DMS114 treated with DMSO at 0.1 percent for 48 hours (cell line): ENCODE measurements around the gene SND1.

Source experiments
- DNase-seq: peaks from one replicate; lab custom pipeline; 2025; ENCODE audit not compliant: unreplicated experiment; lab: John Stamatoyannopoulos, UW

SND1 gene

DNA sequence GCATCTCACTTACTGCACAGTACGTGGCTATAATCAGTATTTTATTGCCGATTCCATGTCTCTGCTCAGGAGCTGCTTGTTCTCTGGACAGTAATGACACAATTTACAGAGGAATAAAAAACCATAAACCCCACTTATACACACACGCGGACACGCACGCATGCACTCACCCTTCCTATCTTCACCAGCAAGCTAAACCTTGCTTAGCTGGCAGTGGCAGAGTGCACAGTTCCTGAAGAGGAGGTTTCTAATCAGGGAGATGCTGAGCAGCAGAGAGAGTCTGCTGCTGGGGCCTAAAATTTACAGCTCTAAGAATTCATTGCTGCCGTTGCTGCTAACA is 66.3 kb downstream of the SND1 start:
- no peak for DNase-seq

DNA sequence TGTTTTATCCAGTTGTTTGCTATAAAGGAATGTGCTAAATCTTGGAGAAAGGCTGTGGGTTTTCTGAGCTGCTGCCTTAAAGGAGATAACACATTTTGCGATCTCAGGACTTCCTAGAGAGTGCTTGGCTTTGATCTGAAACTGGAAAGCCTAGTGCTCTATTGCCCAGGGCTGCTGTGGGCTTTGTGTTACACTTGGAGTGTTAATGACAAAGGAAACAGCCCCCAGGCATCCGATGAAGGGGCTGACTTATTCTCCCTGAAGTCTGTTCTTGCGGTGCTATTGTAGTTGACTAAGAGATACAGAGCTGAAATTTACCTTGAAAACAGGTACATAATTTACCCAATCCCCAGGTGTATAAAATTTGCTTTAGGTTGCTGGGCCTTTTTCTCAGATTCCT is 74.5 kb downstream of the SND1 start:
- no peak for DNase-seq

DNA sequence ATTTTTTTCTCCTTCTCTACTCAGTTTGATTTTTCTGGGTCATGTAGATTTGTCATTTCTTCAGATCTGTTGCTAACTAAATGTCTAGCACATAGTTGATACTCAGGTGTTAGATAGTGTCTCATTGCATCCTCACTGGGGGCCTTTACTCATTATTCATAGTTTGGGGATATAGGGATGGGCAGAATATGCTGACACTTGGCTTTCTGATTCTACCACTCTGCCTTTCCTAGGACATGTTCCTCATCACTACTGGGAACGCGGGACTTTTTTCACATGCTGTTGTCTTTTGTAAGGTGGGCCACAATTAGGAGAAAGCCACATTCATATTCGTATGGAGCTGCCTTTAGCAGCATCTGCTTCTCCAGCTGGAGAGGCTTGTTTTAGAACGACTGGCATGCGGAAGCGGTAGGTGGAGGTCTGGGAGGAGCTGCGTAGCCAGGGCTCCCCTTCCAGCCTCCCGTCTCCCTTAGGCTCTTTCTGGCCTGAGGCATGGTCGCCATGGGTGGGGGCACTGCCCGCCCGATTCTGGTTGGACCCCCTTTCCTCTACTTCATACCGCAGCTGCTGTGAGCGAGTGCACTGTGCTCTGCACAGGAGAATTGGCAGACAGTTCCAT is 78.8 kb downstream of the SND1 start:
- no peak for DNase-seq

DNA sequence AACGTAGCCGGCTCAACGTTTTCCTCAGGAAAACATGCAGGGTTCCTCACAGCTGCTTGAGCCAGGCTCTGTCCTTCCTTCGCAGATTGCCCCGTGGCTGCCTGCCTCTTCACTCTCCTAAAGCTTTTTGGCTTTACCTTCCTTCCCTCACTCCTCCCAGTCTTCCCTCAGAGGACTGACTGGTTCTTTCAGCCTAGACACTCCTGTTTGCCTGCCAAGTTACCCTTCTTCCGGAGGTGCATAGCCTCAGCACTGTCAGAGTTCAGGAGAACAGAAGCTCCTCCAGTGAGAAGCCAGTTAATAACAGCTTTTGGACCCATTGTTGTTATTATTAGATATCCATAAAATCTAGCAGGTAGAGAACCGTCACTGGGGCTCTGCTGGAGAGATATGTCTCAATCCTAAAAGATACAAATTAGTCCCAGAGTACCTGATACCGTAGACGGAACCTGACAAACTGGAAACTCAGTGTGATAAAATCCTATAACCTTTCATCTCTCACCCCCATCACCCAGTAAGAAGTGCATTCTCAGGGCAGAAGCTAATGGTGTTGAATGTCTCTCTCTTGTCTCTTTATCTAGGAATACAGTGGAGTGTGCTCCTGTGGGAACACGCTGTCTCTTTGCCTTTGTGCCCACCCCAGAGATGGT is 79.6 kb downstream of the SND1 start:
- DNase-seq, result no peak

DNA sequence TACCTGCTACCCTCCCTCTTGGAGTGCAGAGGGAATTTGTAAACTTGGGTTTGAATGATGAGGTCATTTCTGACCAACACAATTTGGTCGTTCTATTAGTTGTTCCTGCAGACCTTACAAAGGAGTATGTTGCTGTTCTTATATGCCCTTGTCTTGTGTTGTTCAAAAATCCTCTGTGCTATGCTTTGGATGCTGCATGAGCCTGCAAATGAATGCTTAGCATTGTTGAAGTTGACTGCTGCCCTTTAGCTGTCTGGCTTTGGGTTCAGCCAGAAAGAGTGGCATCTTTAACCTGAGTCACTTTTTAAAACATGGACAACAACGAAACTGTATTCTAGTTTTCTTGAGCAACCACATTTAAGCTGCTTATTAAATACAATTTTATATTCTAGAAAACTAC is 80.3 kb downstream of the SND1 start:
- DNase-seq, result no peak

DNA sequence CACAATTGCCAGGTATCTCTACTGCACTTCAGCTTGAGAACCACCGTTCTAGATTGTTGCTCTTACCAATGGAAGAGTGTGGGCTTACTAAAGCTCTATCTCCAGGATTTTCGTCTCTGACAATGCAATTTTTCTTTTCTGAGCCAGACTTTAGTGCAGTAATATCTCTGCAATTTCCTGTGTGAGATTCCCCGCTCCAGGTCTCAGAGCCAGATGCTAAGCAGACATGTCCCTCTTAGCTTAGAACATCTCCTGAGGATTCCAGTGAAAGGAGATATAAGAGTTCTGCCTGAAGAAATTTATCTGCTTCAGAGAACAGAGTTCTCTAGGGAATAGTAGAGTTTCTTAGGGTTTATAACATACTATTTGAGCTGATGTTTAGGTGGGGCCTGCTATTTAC is 82.0 kb downstream of the SND1 start:
- no peak for DNase-seq

DNA sequence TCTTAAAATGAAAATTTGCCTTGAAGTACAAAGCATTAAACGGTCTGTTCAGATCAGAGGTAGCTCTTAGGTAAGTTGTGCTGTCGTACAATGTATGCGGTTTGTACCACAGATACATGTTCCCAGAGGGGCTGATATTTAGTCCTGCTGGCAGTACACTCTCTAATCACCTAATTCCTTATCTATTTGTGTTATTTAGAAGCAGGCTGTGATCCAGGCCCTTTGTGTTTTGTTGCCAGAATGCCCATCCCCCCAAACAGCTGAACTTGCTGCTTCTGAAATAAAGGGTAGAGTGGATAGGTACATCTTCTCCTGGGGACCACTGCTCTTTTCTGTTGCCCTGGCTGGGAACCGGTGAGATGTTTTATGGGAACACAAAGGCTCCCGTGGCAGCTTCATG is 84.5 kb downstream of the SND1 start:
- DNase-seq, result no peak

DNA sequence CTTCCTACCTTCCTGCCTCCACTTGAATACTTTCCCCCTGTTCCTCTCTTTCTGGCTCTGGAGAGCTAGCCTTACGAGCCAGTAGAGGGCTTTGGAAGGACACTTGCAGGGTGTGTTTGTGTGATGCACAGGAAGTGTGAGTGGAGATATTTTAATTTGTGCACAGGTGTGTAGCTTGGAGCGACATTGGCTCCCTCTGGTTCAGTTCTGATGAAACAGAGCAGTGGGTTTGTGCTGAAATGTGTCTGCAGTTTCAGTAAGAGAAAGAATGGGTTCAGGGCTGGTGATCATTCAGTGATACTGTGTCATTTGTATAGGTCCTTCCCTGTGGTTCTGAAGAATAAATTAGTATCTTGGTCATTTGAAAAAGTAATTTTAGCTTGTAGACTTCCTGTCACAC is 86.9 kb downstream of the SND1 start:
- DNase-seq, result no peak

DNA sequence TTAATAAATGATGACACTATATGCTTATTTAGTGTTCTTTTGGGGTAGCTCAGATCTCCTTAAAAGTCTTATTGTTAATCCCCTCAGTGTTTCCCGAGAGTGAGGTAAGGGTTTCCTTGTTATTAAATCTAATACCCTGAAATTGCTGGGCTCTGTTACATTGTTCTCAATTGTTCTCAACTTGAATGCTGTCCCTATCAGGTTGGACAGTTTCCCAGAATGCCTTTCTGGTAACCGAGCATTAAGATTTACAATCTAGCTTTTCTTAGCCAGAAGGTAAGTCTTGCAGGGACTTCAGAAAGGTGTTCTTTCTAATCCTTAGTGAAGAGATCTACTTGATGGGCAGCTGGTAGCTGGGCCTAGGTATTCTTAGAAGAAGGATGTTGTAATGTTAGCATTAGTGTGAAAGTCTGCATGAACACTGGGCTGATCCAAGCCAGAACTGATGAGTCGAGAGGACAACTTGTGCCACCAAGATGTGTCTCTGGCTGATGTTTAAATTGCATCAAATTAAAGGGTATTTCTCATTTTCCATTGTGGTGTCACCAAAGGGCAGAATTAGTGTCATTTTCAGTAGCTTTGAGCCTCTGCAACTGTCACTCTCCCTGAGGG is 89.9 kb downstream of the SND1 start:
- DNase-seq, result no peak

DNA sequence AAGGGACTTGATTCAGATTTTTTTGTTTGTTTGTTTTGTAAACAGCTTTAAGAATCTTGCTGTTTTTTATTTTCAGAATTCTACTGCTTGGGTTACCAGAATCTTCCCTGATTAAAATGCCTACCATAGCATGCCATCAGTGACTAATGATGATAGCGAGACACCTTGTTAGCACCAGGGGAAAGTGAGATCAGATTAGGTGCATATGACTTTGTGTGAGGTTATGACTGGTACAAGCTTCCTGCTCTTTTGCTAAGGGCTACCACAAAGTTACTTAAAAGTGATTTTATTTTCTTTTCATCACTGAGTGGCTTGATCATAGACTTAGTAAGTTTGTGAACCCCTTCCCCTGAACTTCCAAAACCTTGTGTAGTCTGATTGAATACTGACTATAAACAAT is 93.5 kb downstream of the SND1 start:
- no peak for DNase-seq

DNA sequence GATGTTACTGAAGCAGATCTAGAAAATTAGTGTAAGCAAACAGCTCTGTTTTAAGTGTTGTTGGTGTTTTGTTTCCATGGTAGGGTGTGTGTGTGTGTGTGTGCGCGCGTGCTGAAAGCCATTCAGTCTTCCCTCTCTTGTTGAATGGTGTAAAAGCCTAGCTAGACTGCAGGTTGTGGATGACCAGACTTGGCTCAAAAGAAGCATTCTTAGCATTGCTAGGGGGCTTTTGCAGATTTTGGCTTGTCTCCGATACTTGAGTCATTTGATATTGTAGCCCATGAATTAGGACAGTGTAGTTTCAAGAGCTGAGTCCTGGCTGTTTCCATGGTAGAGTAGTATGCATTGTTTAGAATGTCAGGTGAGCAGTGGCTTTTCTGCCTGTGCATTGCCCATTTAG is 99.1 kb downstream of the SND1 start:
- no peak for DNase-seq

DNA sequence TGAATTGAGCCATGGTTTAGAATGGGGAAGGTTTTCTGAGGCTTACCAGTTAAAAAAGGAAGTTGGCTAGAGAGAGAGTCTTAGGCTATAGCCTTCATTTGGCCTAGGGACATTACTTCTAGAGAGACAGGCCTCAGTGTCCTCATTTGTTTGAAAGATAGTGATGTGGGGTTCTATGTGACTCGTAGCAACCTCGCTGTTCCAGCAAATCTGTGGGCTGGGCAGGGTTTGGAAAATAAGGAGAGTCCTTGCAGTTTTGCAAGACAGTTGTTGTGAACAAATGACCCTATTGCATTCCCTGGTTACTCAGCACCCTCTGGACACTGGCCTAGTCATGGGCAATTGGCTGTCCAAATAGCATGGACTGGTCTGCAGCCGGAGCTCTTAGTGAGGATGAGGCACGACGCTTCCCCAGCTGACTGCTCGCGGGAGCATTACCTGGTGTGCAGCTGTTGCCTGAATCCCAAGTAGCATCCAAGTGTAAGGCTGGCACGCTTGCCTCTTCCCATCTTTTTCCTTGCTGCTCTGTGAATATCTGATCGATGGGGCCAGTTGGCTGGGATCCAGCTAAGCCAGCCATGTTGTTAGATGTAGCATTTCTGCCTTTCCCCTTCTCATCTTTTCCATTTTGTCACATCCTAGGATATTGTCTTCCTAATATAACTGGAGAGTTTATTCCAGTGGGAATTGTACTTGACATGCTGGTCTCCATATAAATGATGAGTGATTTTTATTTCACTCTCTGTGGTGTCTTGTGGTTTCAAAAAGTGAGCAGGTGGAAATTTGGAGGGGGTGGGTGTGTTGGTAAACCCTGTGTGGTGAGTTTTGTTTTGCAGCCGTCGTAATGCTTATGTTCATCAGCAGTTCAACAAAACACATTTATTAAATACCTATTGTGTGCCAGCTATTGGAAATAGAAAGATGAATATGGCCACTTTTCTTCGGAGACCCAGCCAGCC is 99.8 kb downstream of the SND1 start:
- DNase-seq, result no peak

DNA sequence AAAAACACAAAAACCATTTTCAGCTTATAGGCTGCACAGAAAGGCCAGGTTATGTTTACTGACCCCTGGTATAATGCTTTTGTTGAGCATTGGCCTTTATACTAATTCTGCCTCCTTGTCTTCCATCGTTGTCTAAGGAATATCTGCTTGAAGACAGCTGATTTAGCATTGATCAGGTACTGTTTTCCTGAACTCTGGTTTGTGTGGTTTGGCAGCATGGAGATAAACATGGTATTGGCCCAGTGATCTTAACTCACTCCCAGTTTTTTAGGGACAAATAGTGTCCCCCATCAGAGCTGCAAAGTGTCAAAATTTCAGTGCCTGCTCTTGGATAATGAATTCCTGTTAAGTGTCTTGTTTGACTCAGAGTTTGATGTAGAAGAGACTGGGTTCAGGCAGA is 100.8 kb downstream of the SND1 start:
- DNase-seq, result no peak

DNA sequence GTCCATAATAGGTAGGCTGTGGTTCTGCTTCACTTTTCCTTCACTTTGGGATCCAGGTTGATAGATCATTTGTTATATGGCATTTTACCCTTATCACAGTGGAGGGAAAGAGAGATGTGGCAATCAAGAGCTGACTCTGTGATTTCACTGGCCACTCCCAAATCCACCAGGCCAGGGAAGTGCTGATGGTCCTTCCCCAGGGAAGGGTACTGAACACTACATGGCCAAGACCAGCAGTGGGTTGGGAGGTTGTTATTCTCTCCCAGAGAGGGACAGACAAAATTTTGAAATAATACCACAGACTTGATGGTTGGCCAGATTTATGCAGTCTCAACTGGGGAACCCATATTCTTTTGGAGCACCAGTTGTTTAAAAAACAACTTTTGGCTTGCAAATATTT is 102.5 kb downstream of the SND1 start:
- DNase-seq, result no peak

DNA sequence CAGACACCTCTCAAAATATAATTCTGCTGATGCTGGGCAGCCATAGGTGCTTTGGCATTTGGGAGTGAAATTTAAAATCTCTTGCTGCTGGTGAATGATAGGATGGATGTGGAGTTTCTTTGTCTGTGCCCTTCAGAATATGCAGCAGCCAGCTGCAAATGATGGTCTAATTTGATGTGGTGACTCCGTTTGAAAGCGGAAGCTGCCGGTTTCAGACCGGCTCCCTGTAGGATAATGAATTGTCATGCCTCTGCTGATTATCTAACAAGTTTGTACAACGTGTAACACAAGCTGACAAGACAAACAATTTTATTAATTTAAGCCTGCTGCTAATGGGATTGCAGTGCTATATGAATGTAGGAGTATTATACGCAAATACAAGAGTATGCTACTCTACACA is 103.5 kb downstream of the SND1 start:
- no peak for DNase-seq

DNA sequence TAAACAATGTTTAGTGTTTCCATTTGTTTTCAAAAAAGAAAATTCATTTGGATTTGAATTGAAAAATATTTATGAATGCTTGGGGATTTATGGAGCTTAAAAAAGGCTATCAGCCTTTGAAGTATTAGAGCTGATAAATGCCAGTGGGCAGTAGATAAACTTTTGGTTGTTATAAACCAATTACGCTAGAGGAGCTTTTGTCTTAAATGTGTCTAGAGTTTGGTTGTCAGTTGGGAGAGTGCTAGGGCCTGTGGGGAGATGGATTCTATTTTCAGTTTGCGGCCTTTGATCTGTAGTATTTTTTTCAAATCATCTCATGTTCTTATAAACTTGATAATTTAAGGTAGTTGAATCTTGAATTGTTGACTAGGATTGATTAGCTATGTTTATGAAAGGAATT is 104.0 kb downstream of the SND1 start:
- DNase-seq, result no peak

DNA sequence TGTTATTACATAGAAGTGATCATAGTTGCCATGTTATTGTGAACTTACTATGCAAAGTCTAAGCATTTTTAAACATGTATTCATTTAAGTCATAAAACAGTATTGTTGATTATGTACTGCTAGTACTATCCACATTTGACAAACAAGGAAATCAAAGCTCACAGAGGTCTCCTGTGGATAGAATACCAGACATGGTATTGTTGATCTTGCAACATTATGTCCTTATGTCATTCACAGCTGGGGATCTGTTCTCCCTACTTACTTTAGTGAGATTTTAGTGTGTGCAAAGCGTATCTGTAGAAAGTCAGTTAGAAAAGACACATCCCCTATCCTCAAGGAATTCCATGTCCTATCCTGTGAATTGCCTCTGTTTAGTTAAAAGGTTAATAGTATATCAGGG is 106.1 kb downstream of the SND1 start:
- DNase-seq, result no peak

DNA sequence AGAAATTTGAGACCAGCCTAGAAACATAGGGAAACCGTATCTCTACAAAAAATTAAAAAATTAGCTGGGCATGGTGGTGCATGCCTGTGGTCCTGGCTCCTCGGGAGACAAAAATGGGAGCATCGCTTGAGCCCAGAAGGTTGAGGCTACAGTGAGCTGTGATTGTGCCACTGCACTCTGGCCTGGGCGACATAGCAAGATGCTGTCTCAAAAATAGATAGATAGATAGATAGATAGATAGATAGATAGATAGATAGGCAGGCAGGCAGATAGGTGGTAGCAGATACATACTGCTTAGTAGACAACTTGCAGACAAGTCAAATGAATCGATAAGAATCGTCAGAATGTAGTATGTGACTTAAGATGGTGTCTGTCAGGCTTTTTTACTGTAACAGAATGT is 106.9 kb downstream of the SND1 start:
- no peak for DNase-seq

DNA sequence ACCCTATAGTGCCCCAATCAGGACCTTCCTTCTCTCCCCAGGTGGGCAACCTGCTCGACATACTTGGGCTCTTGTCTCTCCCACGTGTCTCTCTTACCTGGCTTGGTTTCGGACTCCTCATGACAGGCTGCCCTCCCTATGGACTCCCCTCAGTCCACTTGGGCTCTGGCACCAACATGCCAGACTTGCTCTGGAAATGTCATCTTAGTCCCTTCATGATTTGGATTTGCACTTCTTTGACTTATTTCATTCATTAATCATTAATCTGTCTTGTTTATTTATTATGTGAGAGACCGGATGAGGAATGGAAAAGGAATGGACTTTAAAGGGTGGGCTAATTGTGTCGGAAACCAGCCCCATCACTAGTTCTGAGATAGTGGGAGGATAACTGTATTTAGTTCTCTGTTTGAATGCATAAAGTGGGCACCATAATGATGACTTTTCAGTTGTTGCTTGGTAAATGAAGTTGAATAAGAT is 108.0 kb downstream of the SND1 start:
- no peak for DNase-seq

DNA sequence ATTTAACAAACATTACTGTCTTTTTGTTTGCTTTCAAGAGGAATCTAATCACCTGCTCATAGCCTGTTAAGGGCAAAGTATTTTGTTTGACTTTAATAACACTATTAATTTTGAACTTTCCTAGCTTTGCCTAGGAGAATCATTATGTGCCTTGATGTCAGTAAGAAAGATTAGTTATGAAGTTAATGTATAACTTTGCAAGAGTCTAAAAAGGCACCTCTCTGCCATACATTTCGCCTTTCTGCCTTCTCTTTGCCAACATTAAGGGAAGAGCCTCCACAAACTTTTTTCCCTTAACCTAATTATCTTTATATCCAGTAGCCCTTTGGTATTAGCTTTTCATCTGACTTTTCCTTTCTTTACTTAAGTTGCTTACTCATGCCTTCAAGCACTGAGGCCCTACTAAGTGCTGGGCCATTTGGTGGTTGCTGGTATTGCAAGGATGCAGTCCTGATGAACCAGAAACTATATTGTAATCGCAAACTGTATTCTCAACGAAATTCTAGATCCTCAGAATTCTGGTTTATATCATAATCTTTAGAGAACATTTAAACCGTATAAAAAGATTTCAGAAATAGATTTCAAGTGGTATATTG is 108.5 kb downstream of the SND1 start:
- no peak for DNase-seq

DNA sequence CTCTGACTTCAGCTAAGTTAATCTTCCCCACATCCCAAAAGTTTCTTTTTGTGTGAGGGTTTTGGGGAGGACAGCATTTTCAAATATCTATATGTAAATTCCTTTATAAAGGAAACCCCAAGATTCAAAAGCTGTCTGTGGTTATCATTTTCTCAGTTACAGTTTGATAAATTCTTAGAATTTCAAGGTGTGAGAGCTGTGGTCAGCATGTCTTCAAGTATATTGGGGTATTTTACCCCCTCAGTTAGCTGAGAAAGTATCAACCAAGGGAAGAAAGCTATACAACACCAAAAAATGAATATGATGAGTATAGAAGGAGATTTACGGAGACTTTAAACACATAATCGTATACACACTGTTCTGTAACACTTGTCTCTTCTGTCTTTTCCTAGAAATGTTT is 109.2 kb downstream of the SND1 start:
- DNase-seq, result no peak
